ENCODE measurements around the gene SLC8A3.

The SLC8A3 gene

GRCh38 chr14:70130482-70130881, 58.3 kb downstream of the SLC8A3 start:
- DNase-seq (ENCODE audit: low read depth) = no peak
- no peak overlapping the region for H3K4me3 ChIP-seq (ENCODE audit: control insufficient read depth, low read depth, low read length)
- TF ChIP-seq, protein P1, sequence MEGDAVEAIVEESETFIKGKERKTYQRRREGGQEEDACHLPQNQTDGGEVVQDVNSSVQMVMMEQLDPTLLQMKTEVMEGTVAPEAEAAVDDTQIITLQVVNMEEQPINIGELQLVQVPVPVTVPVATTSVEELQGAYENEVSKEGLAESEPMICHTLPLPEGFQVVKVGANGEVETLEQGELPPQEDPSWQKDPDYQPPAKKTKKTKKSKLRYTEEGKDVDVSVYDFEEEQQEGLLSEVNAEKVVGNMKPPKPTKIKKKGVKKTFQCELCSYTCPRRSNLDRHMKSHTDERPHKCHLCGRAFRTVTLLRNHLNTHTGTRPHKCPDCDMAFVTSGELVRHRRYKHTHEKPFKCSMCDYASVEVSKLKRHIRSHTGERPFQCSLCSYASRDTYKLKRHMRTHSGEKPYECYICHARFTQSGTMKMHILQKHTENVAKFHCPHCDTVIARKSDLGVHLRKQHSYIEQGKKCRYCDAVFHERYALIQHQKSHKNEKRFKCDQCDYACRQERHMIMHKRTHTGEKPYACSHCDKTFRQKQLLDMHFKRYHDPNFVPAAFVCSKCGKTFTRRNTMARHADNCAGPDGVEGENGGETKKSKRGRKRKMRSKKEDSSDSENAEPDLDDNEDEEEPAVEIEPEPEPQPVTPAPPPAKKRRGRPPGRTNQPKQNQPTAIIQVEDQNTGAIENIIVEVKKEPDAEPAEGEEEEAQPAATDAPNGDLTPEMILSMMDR (IDR thresholded peaks at IDR 0.05; ENCODE audit: control insufficient read depth, insufficient read depth, low read depth, low read length, missing control alignments) = no peak

GRCh38 chr14:70127186-70127585, 61.6 kb downstream of the SLC8A3 start:
- TF ChIP-seq, protein P1 (IDR thresholded peaks at IDR 0.05; ENCODE audit: control insufficient read depth, insufficient read depth, low read depth, low read length, missing control alignments) = no peak
- no peak for DNase-seq (ENCODE audit: low read depth)

GRCh38 chr14:70123796-70124195, 65.0 kb downstream of the SLC8A3 start:
- H3K4me3 ChIP-seq (ENCODE audit: control insufficient read depth, low read depth, low read length) = no peak overlapping the region
- DNase-seq (ENCODE audit: low read depth) = no peak
- TF ChIP-seq, protein P1 (IDR thresholded peaks at IDR 0.05; ENCODE audit: control insufficient read depth, insufficient read depth, low read depth, low read length, missing control alignments) = no peak

More at GRCh38 chr14:70127186-70127585, 61.6 kb downstream of the SLC8A3 start:
- no peak overlapping the region for H3K4me3 ChIP-seq (ENCODE audit: control insufficient read depth, low read depth, low read length)

DNA sequence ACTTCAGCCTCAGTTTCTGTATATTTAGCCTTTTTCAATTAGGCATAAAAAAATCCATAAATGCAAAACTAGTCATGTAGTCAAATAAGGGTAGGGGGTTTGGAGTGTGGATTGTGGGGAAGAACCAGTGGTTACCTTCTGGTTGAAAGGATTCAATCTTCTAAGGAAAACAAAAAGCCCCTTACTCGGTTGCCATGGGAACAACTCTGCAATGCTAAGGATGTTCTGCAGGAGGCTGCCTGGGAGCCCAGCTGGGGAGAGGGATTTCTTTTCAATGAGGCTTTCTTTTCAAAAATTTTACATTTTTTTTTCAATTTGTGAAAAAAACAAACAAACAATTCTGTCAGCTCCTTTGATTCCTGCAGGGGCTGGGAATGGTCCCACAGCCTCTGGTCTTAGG, 67.2 kb downstream of the SLC8A3 start:
- DNase-seq (ENCODE audit: low read depth) = no peak
- no peak overlapping the region for H3K4me3 ChIP-seq (ENCODE audit: control insufficient read depth, low read depth, low read length)
- TF ChIP-seq, protein P1 (IDR thresholded peaks at IDR 0.05; ENCODE audit: control insufficient read depth, insufficient read depth, low read depth, low read length, missing control alignments) = no peak

DNA sequence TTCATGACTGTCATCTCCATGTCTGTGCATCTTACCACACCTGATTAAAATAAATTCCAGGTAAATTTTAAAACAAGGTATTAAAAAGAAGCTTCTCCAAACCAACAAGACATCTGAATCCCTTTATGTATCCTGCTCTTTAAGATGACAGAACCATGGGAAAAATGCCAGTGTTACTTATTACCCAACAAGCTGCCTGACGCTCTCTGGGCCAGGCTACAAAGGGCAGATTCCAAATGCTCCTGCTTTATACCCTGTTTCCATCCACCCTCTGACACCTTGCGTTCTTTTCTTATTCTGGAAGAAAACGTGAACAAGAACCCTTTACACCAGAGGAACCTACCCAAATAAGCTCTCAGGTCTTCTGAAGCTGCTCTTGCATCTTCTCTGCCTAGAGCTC, 70.7 kb downstream of the SLC8A3 start:
- no peak for DNase-seq (ENCODE audit: low read depth)
- H3K4me3 ChIP-seq (ENCODE audit: control insufficient read depth, low read depth, low read length) = no peak overlapping the region
- TF ChIP-seq, protein P1 (IDR thresholded peaks at IDR 0.05; ENCODE audit: control insufficient read depth, insufficient read depth, low read depth, low read length, missing control alignments) = no peak

GRCh38 chr14:70116278-70116677, 72.5 kb downstream of the SLC8A3 start:
- no peak overlapping the region for H3K4me3 ChIP-seq (ENCODE audit: control insufficient read depth, low read depth, low read length)
- TF ChIP-seq, protein P1 (IDR thresholded peaks at IDR 0.05; ENCODE audit: control insufficient read depth, insufficient read depth, low read depth, low read length, missing control alignments) = no peak
- DNase-seq (ENCODE audit: low read depth) = no peak

DNA sequence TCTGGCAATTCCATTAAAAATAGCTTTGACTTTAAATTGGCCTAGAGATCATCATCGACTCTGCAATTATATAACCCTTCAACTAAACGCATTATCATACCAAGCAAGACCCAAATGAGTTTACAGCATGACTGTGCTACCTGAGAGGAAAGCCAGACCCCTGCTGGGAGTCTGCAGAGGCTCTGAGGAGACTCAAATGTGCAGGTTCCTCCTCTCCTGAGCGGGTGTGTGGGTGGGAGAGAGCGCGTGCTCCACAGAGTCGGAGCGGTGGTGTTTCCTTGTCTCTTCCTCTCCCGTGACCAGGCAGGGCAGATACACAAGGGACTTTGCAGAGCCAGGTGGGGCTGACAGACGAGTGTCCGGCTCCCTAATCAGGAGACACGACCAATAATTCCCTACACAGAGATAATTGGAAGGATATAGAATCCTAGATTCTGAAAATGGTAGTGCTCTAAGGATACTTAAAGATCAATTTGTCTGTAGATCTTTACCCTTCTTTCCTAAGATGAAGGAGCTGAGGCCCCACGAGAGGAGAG, 74.1 kb downstream of the SLC8A3 start:
- H3K4me3 ChIP-seq (ENCODE audit: control insufficient read depth, low read depth, low read length) = no peak overlapping the region
- no peak for DNase-seq (ENCODE audit: low read depth)
- TF ChIP-seq, protein P1 (IDR thresholded peaks at IDR 0.05; ENCODE audit: control insufficient read depth, insufficient read depth, low read depth, low read length, missing control alignments) = no peak
